ENCODE data around the gene TNS2. TPM values are rescaled to one million over a fixed set of nuclear protein-coding genes. Genes with fewer than 3 reads are reported as not detected.

Gene TNS2
- total and polyA plus RNA-seq, 9 of the 15 experiments (the other 6 are each of a cell fraction or from before 2014, with no cell fraction given) = 0.28 to 3.1 (median 1.2) TPM; not detected in 1

- TF ChIP-seq E2F3 (CRISPR knock-in tag; IDR thresholded peaks at IDR 0.05) = no peak
Measured at GRCh38 chr12:53051881-53052412, 2.1 kb downstream of the TNS2 start (continued).

- no TSS peak for BruUV-seq (replicated peaks)
- H3K27ac ChIP-seq (ENCODE audit: extremely low read depth, low read depth, low read length) = no peak overlapping the region
- FAIRE-seq (no peak), DNase-seq (ENCODE audit: extremely low read depth in 1 of 4, low spot score in 3 of 4) (no peak), ATAC-seq (no peak)
- peaks cover 7% of the 10 kb centered on the region; the same call in 2 of the 3 replicates for H3K79me2 ChIP-seq (ENCODE audit: control insufficient read depth, insufficient read depth, low read length)
- peaks cover 49 to 87% of the 10 kb centered on the region in 2 experiments for H3K4me1 ChIP-seq (replicated peaks in 1 of 2; ENCODE audit: control insufficient read depth in 2 of 2, insufficient read depth in 2 of 2, low read length in 2 of 2)
- in situ Hi-C loops (cut with MboI) = no loop called here
- no peaks in the 10 kb centered on the region for H3K9me1 ChIP-seq (ENCODE audit: control insufficient read depth, insufficient read depth, low read length)
- ChIA-PET CTCF (ENCODE audit: low intra/inter-chr PET ratio) (interaction anchor here (0.7 kb wide), 1 partner anchor 476 kb away, joined by 3 read pairs; no protein-coding TSS in a partner anchor), POLR2A (interaction anchor here (0.6 to 1.9 kb wide), 3 partner anchors 8 to 134 kb away, joined by 3 to 6 read pairs (median 4); no protein-coding TSS in a partner anchor)
- no peak overlapping the region for H3K4me2 ChIP-seq (ENCODE audit: insufficient read depth, low read length)
- H3K9ac ChIP-seq (ENCODE audit: insufficient read depth in 1 of 2, low read depth in 2 of 2, low read length in 2 of 2) = peak overlapping the region in 1 of 2 experiments; percentile 60; a peak in 1 of 4 replicates
- no peaks in the 10 kb centered on the region for H3K27me3 ChIP-seq (ENCODE audit: control insufficient read depth in 2 of 2, insufficient read depth in 2 of 2, low read length in 2 of 2)
- H3K36me3 ChIP-seq (ENCODE audit: control insufficient read depth, insufficient read depth, low read length) = peaks cover 2% of the 10 kb centered on the region; the same call in 1 of the 3 replicates
- 98% methylated on average over 6 of the region's 11 CpGs for WGBS (ENCODE audit: insufficient coverage, low coverage, missing lambda C conversion rate)
- no peak overlapping the region for H3K4me3 ChIP-seq
- H2AFZ ChIP-seq (ENCODE audit: low read depth, low read length) = no peak overlapping the region
- intact Hi-C loops (cut with micrococcal nuclease) = no loop called here
- no peaks in the 10 kb centered on the region for H3K9me3 ChIP-seq (replicated peaks; ENCODE audit: control insufficient read depth, insufficient read depth, low read depth, low read length)
- no peaks in the 10 kb centered on the region for H4K20me1 ChIP-seq (replicated peaks; ENCODE audit: control insufficient read depth, insufficient read depth, low read length)
- TF ChIP-seq ZKSCAN1 (IDR thresholded peaks at IDR 0.05; ENCODE audit: low read depth, low read length) (no peak), ADNP (tag; IDR thresholded peaks at IDR 0.05) (no peak), POLR2B (IDR thresholded peaks at IDR 0.05; ENCODE audit: low read depth, partially characterized antibody) (no peak), TBL1XR1 (IDR thresholded peaks at IDR 0.05; ENCODE audit: low read length in 2 of 2) (no peak), ZBTB49 (CRISPR knock-in tag; IDR thresholded peaks at IDR 0.05; ENCODE audit: borderline replicate concordance) (no peak), POLR2A (conservative IDR thresholded peaks at IDR 0.05) (no peak), NR3C1 (CRISPR knock-in tag; IDR thresholded peaks at IDR 0.05) (no peak), REST (IDR thresholded peaks at IDR 0.05; ENCODE audit: borderline replicate concordance) (no peak), REST (CRISPR knock-in tag; IDR thresholded peaks at IDR 0.05; ENCODE audit: low read depth) (no peak)
Measured at GRCh38 chr12:53052419-53053217, 2.8 kb downstream of the TNS2 start.
